ENCODE data around the gene DENND1A. TPM values are rescaled to one million over a fixed set of nuclear protein-coding genes. Genes with fewer than 3 reads are reported as not detected.
"Not testable (repeated sequence)": the region's sequence is repeated elsewhere in the genome, so short reads cannot be mapped to it uniquely, and the experiment has no call there.

DENND1A gene
- total RNA-seq, 1 donor from 2014 or later = 37.3 TPM

DNA sequence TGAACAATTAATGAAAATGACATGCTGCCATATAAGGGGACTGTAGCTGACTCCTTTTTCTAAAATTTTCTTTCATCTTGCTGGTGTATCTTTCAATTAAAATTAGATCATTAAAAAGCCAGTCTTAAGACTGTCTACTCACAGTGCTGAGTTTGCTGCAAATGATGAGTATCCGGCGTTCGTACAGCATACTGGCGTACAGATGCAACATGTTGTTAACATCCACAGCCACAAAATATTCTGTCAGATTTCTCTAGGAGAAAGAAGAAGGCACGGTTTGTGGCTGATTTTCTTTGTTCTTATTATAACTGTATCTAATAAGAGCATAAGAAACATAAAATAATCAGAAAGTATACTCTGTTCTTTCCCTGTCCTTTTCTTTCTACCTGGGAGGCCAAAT lies 278.1 kb downstream of the DENND1A start:
- no peak for DNase-seq

DNA sequence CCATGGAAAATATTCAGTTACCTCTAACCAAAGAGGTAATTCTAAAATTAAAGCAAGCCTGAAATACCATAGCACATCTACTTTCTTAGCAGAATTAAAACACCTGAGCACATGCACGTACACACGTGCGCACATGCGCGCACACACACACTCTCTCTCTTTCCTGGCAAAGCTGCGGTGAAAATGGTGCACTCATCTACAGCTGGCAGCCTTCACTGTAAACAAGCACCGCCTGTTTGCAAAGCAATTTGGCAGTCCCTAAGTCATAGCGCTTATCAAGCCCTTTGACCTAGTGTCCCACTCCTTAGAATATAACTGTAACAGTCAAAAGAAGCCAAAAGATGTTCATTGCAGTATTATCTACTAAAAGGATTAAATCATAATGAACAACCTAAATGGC lies 278.7 kb downstream of the DENND1A start:
- no peak for DNase-seq

DNA sequence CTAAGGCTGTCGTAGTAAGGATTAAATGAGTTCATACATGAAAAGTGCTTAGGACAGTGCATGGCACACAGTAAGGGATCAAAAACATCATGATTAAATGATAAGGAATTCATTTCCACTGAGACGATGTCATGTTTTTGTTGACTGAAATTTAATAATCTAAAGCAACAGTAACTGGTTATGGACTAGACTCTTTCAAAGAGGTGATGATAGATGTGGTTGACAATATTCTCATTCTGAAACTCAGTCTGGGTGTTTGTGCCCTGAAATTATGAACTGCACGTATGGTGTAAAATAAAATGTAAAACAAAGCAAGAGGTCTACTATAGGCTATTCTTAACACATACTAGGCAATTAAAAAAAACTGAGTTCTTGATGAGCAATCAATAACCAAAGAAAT lies 280.0 kb downstream of the DENND1A start:
- no peak for DNase-seq

DNA sequence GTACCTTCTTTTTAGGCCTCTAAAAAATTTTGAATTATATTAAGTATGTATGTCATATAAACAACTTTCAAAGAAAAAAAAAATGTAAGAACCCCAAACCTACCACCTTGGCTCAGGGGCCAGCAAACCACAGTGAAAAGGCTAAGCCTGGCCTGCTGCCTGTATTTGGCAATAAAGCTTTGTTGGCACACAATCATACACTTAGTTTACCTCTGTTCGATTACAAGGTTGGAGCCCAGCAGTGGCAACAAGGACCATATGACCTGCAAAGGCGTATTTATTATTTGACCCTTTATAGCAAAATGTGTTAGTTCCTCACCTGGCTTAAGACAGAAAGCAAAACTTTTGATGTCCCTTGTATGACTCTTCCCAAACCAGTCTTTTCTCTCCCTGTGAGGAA lies 282.8 kb downstream of the DENND1A start:
- DNase-seq = no peak

DNA sequence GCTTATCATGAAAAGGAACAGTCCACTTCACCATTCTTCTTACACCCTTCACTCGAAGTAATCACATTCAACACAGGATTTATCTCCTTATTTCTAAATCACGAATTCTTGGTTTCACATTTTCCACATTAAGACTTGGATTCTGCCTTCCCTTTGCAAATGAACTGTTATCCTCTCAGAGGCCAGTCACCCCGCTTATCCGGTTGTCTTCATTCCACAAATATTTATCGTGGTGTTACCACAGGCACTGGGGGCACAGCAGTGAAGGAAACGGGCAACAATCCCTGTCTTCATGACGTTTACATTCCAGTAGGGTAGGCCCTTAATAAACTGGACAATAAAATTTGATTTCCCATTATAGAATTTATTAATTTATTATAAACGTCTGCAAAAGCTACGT lies 284.2 kb downstream of the DENND1A start:
- DNase-seq = no peak

DNA sequence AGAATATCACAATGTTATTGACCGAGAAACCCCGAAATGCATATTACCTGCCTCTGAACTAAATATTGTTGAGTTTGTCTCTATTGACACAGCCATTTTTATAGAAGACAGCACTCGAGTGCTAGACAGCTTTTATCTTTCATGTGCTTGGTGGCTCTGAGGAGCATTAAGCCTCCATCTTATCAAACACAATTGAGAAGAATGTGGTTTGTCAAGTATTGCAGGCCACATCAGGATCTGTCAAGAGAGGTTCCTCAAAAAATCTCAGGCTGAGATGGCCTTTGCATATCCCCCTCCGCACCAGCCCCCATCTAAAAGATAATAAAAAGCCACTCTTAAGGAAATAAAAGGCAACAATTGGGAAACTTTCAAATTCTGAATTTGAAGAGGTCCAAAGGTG lies 284.8 kb downstream of the DENND1A start:
- no peak for DNase-seq

DNA sequence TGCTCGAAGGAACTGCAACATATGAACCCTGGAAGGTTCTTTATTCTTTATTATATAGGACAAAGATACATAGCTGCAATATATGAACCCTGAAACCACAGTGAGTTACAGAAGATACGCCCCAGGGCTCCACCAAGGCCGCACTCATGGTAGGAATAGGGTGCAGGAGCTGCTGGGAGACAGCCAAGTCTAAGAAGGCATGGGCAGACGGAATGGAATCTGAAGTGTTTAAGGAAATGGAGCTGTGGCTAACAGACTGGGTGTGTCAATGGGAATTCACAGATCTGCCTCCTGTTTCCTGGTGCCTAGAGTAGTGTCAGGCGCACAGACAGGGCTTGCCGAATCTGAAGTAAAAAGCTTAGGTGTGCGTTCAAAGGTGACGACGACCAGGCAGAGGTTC lies 286.4 kb downstream of the DENND1A start:
- DNase-seq = no peak

DNA sequence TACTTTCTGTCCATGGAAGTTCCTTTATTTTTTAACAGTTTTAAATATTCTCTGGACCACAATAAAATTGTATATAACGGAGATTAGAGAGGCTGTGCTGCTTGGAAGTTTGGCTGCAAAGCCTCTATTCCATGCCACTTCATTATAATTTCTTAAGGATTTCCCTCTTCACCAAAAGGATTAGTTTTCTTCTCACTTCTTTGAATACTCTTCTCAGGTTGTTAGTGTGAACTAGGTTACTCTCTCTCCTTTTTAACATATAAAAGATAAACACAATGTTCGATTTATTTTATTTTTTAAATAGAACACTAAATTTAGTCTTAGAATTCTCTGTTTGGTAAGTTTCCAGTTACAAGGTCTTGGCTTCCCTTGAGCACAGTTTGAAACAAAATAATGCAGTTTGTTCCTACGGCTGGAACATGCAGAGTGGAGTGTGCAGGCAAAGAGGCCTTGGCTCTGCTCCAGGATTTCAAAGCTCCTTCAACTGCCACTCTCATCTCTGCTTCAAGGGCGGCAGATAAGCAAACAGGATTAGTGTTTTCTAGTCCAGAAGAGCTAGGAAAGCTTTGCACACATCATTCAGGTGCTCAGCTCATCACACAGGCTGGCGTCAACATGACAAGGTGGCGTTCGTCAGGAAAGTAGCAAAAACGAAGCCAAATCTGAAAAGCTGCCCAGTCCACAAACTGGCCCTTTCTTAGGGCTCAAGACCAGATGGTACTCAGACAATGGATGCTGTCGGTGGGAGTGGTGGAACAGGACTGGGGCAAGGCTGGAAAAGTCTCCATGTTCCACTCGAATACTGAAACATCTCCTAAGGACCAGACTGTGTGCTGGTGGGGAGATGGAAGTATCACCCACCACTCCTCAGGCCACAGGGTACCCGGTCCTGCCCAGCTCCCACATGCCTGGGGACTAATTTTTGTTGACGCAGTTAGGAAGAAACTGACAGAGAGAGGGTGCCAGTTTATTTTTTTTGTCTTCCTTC lies 287.3 kb downstream of the DENND1A start:
- DNase-seq = peak; percentile 32

DNA sequence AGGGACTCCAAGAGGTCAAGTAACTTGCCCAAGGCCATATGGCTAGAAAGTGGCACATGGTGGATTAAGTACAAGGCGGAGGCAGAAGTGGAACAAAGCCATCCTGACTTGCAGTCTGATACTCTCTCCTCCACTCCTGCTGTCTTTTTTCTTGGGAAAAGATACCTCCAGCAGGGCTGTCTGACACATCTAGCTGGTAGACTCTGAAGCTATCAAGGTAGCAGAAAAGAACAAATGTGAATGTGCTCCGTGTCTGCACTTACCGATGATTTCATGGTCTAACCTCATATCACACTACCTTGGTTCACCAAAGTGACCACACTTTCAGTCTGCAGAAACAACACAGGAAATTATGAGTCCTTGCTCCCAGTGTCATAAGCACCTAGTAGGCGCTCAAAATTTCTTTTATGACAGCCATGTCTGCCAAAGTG lies 289.1 kb downstream of the DENND1A start:
- no peak for DNase-seq

DNA sequence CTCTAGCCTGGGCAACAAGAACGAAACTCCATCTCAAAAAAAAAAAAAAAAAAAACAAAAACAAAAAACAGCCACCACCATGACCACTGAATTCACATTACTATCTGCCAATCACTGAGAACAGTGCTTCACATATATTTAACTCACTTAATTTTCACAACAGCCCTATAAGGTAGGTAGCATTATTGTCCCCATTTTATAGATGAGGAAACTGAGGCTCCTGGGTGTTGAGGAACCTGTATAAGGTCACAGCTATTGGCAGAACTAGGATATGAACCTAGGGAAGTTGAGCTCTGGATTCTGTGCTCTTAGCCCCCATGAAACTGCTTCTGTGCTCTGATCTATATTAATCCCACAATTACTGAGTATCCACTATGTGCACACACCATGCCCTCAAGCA lies 290.2 kb downstream of the DENND1A start:
- DNase-seq = no peak

DNA sequence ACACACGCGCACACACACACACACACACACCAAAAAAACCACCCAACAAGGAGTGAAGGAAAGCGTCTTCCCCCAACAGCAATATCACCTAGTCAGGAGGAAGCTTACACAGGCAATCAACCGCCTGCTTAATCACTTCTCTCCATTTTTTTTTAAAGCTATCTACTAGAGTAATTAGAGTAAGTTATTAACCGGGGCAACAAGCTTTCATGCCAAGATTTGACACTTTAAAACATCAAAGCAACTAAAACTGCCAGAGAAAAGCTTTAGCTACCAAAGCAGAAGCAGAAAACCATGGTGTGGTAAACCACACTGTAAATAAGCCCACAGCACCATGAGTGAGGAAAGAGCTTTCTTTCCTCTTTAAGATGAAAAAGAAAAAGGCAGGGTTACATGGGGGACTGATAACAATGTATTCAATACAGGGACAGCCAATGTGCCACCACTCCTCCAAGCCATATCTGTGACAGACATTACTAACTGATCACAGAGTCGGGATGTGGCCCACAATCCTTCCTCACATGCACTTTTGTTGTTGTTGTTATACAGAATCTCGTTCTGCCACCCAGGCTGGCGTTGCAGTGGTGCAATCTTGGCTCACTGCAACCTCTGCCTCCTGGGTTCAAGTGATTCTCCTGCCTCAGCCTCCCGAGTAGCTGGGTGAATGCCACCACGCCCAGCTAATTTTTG lies 291.8 kb downstream of the DENND1A start:
- no peak for DNase-seq

DNA sequence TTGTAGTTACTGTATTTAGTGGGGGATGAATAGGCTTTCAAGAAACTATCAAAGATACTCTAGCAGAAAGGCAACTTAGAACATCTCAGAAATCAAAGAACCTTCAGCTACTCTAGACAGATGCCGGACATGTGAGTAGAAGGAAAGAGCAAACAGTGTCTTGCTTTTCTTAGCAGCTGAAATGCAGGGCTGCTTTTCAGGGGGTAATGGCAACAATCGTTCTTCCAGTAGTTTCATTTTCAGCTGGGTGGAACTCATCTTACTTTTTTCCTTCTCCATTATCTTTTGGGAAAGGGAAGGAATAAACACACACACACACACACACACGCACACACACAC lies 292.4 kb downstream of the DENND1A start:
- DNase-seq = no peak

DNA sequence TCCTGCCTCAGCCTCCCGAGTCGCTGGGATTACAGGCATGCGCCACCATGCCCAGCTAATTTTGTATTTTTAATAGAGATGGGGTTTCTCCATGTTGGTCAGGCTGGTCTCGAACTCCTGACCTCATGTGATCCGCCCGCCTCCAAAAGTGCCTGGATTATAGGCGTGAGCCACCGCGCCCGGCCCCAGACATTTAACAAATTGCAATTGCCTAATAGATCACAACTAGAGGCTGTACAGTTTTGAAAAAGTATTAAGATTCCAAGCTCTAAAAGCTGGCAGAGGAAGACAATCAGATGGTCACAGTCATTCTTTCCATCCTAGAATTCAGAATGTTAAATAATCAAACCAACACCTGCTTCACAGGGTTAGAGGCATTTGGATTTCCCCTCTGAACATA lies 293.1 kb downstream of the DENND1A start:
- DNase-seq = not testable (repeated sequence)

DNA sequence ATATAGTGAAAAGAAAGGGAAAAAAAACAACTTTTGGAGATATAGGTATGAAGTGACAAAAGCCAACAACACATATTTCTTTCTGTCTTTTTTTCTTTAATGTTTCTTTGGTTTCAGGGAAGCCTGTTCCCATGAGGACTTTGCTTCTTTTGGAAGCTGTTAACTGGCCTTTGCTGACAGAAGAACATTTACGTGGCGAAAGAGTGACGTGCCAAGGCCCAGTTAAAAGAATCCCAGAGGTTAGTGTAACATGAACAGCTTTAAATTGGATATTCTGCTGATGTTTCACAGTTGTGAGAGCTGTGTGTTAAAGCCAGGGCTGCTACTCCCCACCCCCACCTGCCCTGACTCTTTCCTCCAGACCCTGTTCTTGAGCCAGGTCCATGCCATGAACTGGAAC lies 298.1 kb downstream of the DENND1A start:
- no peak for DNase-seq

DNA sequence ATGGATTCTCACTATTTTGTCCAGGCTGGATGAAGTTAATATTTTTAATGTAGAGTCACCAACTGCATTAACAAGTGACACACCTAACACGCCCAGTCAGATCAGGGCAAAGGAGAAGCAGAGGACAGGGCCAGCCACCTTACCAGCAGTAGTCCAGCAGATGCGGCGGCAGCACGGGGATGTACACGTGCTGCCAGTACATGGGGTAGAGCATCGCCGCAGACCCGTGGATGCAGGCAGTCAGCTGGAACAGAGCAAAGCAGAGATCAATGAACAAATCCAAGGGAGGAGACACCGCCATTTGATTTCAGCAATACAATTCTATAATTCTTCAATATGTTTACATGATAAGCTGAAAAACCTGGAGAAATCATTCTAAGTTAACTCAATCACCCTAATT lies 299.7 kb downstream of the DENND1A start:
- no peak for DNase-seq

DNA sequence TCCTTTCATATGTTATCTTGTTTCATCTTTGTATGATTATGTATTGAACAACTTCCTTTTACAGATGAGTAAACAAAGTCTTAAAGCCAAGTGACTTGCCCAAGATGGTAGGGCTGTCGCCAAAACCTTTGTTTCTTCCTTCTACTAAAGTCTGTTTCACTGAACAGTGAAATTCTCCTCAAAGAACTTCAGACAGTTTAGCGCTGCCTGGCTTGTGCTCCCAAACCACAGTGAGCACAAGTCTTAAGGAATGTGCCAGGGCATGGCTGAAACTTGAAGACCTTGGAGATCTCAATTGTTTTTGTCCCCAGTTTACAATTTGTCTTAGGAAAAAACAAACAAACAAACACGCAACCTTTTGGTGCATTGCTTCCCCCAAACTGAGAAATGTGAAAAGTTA lies 300.4 kb downstream of the DENND1A start:
- DNase-seq = no peak

DNA sequence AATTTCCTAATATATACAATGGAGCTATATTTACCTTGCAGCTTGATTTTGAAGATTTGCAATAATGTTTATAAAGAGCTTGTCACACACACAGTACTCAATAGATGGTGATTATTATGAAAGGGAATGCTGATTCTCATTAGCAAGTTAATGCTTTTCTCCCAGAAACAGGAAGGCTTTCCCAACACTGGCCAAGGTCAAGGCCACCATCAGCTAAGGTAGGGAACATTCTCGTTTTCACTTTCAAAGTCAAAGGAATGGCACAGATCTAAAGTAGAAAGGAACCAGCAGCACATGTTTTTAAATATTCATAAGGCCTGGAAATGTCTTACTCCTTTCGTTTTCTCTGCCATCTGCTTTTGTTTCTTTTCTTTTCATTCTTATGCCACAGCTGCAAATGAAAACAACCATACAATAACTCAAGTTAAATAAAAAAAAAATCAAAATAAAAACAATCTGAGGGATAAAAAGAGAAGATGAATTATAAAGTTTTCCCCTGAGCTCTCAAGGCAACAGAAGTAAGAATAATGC lies 307.1 kb downstream of the DENND1A start:
- DNase-seq = no peak

DNA sequence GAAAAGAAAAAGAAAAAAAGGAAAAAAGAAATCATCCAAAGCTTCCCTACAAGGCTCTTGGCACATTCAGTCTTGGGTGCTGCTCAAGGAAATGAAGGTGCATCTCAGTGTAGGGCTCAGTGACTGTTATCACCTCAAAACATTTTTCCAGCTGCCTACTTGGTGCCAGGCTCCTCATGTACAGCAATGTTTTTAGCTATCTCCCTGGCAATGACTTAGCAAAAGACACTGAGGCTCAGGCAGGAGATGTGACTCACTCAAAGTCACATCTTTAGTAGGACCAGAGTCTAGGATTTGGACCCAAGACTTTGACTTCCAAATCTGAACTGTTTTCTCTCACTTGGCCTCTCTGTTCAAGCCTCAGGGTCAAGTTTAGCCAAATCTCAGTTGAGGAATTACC lies 309.7 kb downstream of the DENND1A start:
- DNase-seq = no peak

DNA sequence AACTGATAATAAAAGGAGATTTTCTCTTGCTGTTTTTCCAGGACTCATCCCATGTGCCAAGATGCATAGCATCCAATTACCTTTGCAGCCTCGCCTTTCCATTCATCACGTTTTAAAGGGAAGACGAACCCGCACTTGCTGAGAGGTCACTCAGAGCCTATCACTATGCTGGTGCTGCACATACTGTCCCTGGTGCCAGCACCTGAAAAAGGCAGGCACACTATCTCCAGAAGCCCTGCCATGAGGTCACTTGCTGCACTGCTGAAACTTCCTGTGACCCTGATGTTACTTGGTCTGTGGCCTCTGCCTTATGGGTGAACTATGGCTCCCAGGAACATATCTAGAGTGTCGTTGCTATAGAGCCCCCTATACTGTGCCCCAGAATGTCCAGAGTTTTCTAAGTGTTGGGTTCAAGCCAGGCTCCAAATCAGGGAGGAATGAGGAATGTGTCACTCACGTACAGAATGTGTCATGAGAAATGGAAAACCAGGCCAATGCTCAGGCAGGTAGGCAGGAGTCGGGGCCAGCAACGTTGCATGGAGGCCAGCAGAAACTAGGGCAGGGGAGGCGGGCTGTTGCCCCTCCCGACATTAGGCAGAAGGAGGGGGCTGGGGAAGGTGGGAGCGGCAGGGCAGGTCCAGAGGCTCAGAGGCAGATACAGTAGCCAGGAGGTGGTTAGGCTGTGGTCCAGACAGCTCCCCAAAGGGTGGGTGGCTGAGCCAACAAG lies 311.8 kb downstream of the DENND1A start:
- DNase-seq = no peak

DNA sequence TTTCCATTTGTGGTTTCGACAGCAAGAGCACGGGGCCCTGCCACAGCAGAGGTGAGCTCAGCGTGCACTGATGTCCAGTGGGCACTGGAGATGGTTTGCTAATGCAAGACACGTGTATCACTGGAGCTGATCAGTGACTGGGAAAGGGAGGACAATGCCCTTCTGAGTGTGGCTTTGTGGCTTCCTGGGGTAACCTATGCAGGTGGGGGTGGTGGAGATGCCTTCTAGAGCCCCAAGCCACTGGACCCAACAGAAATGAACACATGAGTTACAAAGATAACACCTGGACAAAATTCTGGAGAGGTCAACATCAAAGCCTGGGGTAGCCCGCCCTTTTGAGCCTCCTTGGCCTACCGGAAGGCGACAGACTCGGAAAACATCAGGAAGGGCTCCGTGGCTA lies 312.6 kb downstream of the DENND1A start:
- no peak for DNase-seq

DNA sequence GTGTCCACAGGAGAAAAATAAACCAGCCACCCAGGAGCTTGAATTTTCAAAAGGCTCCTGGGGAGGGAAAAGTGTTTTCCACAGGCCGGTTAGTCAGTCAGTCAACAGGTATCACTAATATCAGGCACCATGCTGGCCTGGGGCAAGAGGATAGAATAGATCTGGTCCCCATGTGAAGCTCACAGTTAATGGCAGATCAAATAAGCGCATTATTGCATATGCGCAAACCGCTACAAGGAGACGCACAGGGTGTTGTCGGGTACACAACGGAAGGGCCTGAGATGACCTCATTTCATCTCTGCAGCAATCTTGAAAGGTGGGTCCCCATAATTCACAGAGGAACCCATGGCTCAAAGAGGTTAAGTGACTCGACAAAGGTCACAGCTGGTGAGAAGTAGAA lies 313.2 kb downstream of the DENND1A start:
- no peak for DNase-seq

DNA sequence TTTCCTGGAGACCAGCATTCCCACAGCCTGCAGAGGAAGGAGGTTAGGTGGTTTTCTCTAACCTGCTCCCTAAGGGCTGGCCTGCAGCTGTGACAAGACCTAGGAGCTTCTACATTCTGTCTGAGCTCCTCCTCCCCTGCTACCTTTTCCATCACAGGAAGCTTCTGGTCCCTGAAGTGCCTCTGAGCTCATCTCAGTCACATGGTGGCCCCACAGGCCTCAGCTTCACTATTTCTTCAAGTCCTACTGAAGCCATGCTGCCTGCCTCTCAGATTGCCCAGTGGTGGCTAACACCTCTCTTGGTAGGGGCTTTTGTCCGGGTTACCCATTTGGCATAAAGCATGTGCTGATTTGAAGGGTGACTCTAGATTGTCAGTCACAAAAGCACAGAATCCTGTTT lies 314.5 kb downstream of the DENND1A start:
- DNase-seq = no peak
